NCI-H2196 treated with DMSO at 0.1 percent for 48 hours (cell line): ENCODE data around the gene COG3.

Experiments used
- DNase-seq: peaks from one replicate; lab custom pipeline; 2025; ENCODE audit not compliant: unreplicated experiment; lab: John Stamatoyannopoulos, UW

Gene COG3

GRCh38 chr13:45445053-45445452, 19.7 kb upstream of the COG3 start:
- no peak for DNase-seq

- DNase-seq, result no peak
Measured at GRCh38 chr13:45446181-45446580, 18.6 kb upstream of the COG3 start.

GRCh38 chr13:45447050-45447661, 17.6 kb upstream of the COG3 start:
- DNase-seq, result no peak

- no peak for DNase-seq
Measured at GRCh38 chr13:45448965-45449559, 15.7 kb upstream of the COG3 start.

GRCh38 chr13:45451282-45451681, 13.5 kb upstream of the COG3 start:
- DNase-seq, result no peak

GRCh38 chr13:45454204-45454603, 10.5 kb upstream of the COG3 start:
- DNase-seq, result no peak

- no peak for DNase-seq
Measured at GRCh38 chr13:45456196-45456972, 8.4 kb upstream of the COG3 start.

- no peak for DNase-seq
Measured at GRCh38 chr13:45464141-45464686, 525 bp upstream of the COG3 start.

- no peak for DNase-seq
Measured at GRCh38 chr13:45466359-45466758, 1.6 kb downstream of the COG3 start.

GRCh38 chr13:45468635-45469034, 3.9 kb downstream of the COG3 start:
- DNase-seq, result no peak

- no peak for DNase-seq
Measured at GRCh38 chr13:45472171-45472705, 7.5 kb downstream of the COG3 start.

GRCh38 chr13:45473627-45474026, 8.9 kb downstream of the COG3 start:
- DNase-seq, result no peak

- DNase-seq, result no peak
Measured at GRCh38 chr13:45474584-45475454, 10.1 kb downstream of the COG3 start.

- DNase-seq, result no peak
Measured at GRCh38 chr13:45479661-45480060, 14.9 kb downstream of the COG3 start.

- no peak for DNase-seq
Measured at GRCh38 chr13:45481688-45482087, 16.9 kb downstream of the COG3 start.

- DNase-seq, result no peak
Measured at GRCh38 chr13:45482571-45483173, 17.9 kb downstream of the COG3 start.

GRCh38 chr13:45487604-45488003, 22.9 kb downstream of the COG3 start:
- DNase-seq, result no peak

GRCh38 chr13:45490068-45490467, 25.3 kb downstream of the COG3 start:
- DNase-seq, result no peak

GRCh38 chr13:45492538-45492937, 27.8 kb downstream of the COG3 start:
- no peak for DNase-seq

GRCh38 chr13:45496942-45497341, 32.2 kb downstream of the COG3 start:
- DNase-seq, result no peak
